NCI-H226 (cell line): ENCODE data around the gene KANTR.

Source experiments
- DNase-seq: peaks from one replicate; pipeline ENCODE4 v3.0.0-alpha.2; 2015

The KANTR gene, protein sequence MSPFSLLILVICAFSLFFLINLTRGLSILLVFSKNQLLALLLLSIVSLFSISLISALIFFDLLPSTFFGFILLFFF

DNA sequence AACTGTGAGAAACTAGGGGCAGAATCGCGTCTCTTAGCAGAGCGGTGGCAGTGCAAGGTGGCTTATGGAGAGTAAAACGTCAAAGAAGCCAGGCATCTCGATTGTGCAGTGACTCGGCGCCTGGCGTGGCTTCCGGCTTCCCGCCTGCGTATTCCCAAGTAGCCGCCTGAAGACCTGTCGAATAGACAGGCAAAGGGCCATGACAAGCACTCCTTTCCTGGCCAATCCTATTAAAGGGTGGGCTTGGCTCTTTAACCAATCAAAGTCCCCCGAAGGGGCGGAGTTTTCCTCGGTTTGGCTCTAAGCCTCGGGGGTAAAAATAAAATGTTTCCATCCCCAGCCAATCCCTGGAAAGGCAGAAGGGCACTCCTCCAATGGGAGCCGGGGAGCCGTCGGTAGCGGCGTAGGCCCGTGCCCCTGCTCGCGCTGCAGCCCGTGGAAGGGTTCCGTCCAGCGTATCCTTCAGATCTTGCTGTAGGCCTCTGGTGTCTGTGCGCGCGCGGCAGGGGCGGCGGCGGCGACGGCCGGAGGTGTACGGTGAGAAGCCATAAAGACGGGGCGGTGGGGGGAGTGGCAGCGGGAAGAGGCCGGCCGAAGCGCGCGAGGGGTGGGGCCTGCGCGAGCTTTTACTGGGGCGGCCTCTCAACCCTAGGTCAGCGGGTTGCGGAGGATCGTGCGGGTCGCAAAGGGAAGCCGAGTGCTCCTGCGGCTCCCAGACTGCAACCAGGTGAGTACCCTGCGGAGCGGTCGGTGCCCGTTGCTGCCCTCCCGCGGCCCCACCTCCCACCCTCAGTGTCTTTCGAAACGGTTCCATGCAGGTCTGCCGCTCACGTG is at the start of gene KANTR:
Gene KANTR (plus strand): TSS at position 395 of the 834 bp plus-strand sequence. CDS start 30,131 bp downstream, outside the sequence.
- peak; percentile 89 for DNase-seq

DNA sequence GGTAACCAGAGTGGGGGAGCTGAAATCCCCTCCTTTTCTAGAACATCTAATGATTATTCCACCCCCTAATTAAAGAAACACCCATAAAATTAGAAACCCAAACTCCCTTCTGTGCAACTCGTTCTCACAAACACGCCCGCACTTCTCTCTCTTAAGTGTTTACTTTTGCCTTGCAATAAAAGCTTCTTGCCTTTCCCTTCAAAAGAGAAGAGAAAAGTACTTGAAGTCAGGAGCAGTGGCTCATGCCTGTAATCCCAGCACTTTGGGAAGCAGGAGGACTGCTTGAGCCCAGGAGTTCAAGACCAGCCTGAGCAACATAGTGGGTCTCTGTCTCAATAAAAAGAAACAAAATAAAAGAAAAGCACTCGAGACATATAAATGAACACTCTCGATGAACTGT is 48.9 kb upstream of the KANTR start:
- no peak for DNase-seq

DNA sequence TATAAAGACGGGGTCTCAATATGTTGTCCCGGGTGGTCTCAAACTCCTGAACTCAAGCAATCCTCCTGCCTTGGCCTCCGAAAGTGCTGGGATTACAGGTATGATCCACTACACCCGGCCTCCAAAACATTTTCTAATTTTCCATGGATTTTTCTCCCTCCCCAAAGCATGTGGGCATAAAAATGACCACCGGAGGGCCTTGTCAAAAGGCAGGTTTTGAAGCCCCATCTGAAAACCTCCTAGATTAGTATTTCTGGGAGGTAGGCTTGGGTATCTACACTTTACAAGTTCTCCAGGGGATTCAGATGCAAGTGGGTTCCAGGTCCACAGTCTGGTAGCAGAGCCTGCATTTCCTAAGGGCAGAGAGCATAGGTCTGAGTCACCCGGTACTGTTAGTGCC is 46.7 kb upstream of the KANTR start:
- DNase-seq = no peak

DNA sequence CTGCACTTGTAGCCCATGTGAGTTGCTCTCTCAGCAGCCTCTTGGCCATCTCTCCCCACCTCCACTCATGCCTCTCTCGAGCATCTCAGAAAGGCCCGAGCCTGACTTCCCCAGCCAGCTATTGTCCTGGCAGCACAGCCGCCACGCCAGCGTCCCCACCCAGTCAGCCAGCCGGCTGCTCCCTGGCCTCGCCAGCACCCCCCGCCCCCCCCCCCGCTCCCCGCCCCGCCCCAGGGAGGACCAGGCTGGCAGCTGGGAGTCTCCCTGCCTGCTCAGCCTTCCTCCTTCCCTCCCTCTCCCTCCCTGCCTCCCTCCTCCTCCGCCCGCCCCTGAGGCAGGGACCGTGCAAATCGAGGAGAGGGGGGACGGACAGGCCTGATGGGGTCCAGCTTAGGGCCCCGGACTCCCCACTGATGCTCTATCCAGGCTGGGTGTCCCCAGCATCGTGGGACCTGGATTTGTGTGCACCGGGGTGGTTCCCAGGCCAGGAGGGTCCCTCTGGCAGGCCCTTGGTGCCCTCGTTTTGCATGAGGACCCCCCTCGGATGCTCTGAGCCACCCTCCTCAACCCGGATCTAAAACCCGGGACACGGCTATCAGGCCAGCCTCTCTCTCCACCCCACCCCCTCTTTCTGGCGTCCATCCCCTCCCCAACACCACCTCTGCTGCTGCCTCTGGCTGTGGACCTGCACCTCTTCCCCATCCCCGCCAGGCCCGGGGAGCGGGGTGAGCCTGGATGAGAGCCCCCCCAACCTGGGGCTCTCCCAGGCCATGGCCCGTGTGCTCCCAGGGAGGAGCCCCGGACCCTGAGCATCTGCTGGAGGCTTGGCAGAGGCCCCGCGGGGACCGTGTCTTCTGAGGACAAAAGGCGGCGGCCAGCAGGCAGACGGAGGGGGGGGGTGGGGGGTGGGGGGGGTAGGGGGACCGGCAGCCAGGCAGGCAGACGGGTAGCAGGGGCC is 45.5 kb upstream of the KANTR start, which contains the start of gene GPR173:
Gene GPR173 (plus strand): TSS at position 621 of the 958 bp plus-strand sequence. CDS start 27,833 bp downstream, outside the sequence.
- peak; percentile 4 for DNase-seq

DNA sequence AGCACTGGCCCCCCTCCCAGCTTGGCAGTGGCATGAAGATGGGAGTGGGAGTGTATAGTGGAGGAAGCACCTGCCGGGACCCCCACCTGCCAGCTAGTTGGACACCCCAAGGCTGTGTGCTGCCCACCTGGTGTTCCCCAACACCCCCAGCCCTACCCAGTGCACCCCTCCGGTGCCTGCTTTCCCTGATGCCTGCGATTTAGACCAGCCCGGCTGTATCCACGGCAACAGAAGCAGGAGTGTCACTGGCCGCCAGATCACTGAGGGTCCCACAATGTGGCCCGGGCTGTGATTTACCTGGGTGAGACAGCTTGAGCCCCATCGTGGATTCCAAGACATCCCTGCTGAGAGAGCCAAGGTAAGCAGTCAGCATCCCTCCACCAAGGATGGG is 44.8 kb upstream of the KANTR start:
- no peak for DNase-seq

DNA sequence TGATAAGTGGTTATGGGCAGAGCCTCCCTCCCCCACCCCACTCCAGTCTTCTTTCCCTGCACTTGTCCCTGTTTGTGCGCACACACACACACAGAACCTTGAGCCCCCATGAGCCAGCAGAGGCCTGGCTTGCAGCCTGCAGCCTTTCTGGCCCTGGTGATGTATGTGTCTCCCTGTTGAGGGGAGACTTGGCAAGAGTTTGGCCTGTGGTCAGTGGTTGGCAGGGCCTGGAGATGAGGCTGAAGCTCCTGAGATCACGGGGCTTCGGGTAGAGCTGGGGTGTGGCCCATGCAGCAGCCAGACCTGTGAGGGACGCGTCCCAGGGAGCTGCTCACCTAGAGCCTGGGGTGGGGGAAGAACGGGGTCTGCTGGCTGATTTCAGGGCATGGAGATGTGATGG is 43.1 kb upstream of the KANTR start:
- no peak for DNase-seq

DNA sequence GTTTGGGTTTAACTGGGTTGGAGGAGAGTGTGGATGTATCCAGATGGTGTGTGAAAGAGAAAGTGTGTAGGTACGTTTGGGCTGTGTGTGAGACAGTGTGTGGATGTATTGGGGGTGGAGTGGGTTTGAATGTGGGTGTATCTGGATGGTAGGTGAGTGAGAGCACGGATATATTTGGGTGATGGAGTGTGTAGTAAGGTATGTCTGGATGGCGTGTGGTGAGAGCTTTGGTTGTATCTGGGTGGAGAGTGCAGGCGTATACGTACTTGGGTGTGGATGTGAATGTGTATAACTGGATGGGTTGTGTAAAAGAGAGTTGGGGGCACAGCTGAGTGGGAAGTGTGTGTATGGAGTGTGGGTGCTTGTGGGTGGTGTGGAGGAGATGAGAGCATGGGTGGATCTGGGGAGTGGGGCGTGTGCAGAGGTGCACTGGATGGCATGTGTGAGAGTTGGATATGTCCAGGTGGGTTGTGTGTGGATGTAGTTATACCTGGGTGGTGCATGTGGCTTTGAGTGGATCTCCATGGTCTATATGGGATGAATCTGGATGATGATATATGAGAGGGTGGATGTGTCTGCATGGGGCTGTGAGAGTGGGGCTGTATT is 38.6 kb upstream of the KANTR start:
- DNase-seq = no peak

DNA sequence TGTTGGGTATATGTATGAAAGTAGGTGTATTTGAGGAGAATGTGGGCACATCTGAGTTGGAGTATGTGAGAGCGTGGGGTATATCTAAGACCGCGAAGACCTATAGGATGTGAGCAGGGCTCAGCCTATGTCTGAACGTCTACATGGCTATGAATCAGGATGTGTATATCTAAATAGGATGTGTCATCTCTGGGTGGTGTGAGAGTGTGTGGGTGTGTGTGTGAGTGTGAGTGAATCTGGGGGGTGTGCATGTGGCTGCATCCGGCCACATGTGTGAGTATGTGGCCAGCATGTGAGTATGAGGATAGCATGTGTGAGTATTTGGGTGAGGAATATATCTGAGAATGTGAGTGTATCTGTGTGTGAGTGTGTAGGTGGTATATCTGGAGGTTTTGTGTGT is 37.6 kb upstream of the KANTR start:
- DNase-seq = no peak

DNA sequence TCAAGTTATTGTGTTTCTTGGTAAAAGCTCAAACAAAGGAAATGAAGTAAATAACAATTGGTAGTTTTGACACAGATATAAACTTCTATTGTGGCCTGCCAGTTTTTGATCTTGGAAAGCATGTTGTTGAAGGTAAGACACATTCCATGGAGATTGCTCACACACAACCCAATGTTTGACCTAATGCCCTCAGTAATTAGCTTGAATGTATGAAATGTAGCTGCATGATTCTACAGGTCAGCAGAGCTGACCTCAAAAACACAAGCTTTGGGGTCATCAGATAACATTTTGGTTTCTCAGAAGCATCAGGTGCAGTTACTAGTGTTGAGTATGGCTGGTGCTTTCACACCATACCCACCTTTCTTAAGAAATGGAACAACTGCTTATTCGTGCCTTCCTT is 28.8 kb upstream of the KANTR start:
- no peak for DNase-seq

DNA sequence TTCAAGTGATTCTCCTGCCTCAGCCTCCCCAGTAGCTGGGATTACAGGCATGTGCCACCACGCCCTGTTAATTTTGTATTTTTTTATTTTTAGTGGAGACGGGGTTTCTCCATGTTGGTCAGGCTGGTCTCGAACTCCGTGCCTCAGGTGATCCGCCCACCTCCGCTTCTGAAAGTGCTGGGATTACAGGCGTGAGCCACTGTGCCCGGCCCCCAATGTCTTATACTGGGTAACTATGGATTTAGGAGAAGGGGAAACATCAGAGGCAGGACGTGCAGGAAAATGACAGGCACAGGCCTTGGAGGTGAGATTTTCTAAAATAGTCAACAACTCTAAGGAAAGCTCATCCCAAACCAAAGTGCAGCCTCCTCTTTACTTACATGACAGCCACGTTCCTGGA is 22.9 kb upstream of the KANTR start:
- DNase-seq = no peak

DNA sequence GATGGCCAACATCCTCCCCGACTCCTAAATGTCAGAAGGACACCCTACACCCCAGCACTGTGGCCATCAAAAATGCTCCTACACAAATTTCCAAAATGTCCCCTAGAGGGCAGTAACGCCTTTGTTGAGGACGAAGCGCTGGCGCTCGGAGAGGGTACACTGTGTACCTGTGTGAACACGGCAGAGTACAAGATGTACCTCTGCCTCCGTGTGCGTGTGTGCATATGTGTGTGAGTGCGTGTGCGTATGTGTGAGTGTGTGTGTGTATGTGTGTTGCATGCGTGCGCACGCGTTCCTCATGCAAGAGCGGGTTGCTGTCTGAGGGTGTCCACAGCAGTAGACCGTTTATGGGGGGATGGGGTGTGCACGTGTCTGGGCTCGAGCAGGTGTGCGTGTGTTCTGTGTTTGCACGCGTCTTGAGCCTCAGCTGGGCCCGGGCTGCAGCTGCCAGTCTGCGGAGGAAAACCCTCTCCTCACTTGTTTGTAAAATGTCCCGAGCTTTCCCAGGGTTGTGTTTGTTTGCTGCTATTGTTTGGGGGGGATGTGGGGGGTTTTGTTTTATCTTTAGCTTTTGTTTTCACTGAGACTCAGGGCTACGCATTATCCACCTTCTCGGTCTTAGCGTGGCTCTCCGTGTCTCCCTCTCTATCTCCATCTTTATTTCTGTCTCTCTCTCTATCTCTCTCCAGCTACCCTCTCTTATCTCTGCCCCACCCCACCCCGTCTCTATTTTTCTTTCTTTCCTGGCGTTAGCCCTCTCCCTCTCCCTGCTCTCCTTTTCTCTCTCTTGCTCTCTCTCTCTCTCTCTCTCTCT is 22.1 kb upstream of the KANTR start:
- peak; percentile 22 for DNase-seq

DNA sequence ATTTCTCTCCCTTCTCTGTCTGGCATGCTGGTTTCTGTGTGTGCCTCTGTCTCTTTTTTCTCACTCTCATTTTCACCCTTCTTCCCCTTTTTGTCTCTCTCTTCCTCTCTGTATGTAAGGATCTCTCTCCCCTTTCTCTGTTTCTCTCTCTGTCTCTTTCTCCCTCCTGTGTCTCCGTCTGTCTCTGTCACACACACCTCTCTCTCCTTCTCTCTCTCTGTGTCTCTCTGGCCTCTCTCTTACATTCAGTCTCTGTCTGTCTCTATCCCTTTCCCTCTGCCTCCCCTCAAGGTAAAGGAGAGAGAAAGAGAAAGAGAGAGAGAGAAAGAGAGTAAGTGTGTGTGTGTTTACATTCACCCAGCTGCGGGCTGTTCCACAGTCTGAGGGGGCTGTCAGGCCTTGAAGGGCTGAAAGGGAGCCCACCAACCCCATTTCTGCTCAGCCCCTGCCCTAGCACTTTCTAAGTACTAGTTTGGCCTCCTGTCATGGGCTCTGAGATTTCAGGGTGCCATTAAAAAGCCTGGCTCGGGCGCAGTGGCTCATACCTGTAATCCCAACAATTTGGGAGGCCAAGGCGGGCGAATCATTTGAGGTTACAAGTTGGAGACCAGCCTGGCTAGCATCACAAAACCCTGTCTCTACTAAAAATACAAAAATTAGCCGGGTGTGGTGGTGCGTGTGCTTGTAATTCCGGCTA is 21.4 kb upstream of the KANTR start:
- DNase-seq = no peak

DNA sequence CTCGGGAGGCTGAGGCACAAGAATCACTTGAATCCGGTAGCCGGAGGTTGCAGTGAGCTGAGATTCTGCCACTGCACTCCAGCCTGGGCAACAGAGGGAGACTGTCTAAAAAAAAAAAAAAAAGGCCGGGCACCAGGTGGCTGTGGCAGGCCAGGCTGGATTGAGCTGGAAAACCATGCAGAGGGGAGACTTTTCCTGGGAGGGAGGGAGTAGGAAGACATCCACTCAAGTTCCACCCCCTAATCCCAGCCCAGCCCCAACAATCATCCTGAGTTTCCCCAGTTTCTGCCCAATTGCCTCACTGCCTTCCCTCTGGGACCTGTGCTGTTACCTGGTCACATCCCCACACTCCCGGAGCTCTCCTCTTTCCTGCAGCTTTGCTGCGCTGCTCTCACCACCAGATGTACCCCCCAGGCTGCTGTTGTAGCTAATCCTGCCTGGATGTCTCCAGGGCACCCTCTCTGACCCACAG is 20.8 kb upstream of the KANTR start:
- DNase-seq = no peak

DNA sequence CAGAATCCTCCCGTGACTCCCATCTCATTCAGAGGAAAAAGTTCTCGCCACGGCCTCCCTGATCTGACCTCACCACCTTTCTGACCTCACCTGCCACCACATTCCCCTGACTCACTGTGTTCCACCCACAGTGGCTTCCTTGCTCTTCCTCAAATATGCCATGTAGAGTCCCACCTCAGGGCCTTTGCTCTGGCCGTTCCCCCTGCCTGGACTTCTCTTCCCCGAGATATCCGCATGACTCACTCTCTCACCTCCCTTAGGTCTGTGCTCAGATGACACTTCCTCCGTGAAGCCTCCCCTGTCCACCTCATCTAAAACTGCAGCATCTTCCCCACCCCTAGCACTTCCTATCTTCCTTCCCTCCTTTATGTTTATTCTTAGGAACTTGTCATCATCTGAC is 18.9 kb upstream of the KANTR start:
- DNase-seq = no peak

DNA sequence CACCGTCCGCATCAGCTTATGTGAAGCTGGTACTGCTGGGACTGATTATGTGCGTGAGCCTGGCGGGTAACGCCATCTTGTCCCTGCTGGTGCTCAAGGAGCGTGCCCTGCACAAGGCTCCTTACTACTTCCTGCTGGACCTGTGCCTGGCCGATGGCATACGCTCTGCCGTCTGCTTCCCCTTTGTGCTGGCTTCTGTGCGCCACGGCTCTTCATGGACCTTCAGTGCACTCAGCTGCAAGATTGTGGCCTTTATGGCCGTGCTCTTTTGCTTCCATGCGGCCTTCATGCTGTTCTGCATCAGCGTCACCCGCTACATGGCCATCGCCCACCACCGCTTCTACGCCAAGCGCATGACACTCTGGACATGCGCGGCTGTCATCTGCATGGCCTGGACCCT is 17.3 kb upstream of the KANTR start:
- no peak for DNase-seq

DNA sequence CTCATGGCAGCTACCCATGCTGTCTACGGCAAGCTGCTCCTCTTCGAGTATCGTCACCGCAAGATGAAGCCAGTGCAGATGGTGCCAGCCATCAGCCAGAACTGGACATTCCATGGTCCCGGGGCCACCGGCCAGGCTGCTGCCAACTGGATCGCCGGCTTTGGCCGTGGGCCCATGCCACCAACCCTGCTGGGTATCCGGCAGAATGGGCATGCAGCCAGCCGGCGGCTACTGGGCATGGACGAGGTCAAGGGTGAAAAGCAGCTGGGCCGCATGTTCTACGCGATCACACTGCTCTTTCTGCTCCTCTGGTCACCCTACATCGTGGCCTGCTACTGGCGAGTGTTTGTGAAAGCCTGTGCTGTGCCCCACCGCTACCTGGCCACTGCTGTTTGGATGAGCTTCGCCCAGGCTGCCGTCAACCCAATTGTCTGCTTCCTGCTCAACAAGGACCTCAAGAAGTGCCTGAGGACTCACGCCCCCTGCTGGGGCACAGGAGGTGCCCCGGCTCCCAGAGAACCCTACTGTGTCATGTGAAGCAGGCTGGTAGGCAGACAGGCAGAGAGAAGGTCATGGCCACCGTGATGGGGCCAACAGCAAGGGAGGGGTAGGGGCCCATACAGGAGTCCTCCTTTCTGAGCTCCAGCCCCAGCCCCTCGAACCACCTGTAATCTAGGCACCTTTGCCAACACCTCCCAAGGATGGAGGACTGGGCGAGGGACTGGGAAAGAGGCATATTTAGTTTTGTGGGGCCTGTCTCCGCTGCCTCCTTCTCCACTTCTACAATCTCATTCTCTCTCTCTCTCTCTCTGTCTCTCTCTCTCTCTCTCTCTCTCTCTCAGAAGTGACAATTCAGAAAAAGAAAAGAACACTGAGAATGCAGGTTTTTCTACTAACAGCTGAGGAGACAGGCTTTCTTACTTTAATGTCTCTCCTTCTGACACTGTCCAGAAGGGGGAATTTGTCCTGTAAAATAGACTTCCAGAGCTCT is 16.4 kb upstream of the KANTR start:
- no peak for DNase-seq

DNA sequence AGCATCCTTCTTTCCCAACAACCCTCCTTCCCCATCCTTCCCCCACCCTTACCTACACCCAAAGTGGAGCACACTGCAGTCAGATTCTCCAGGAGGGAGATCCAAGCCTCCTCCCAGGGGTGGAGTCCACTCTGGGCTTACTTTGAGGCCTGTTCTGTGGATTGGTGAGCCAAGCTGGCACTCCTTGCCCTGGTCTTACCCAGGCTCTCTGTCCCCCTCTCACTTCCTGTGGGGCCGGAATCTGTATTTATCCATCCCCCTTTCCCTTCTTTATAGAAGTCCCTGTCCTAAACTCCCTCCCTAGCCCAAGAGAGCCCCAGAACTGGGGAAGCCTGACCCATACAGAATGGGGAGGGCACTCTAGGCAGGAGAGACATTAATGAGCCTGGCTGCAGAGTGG is 15.0 kb upstream of the KANTR start:
- no peak for DNase-seq

DNA sequence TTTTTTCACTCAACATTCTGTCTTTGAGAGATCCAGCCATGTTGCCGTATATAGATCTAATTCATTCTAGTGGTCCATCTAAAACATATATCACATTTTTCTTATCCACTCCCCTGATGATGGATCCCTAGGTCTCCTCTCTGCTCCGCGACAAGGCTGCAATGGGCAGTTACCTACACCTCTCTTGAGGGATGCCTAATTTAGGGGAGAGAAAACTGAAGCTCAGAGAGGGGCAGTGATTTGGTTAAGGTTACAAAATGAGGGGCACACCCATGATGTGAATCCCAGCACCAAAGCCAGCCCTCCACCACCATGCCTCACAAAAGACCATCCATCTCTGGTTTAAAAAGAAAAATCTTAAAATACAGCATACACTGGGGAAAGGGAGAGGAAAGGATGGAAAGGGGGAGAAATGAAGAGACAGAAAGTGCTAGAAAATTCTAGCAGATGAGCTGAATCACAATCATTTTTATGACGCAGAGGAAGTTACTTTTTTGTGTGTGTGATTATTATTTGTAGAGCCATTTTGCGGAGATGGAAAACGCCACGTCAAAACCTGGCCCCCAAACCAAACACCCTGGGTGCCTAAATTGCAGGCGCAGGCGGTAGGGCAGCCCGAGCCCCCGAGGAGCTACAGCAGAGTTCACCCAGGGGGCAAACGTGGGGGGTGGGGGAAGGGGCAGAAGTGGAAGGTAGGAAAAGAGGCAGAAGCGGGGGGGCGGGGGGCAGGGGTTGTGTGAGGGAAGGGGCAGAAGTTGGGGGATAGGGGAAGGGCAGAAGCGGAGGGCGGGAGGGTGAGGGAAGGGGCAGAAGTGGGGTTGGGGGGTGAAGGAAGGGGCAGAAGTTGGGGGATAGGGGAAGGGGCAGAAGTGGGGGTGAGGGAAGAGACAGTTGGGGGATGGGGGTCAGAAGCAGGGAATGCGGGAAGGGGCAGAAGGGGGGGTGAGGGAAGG is 13.0 kb upstream of the KANTR start:
- DNase-seq = no peak
